ENCODE measurements around the gene CDA.

The CDA gene

DNA sequence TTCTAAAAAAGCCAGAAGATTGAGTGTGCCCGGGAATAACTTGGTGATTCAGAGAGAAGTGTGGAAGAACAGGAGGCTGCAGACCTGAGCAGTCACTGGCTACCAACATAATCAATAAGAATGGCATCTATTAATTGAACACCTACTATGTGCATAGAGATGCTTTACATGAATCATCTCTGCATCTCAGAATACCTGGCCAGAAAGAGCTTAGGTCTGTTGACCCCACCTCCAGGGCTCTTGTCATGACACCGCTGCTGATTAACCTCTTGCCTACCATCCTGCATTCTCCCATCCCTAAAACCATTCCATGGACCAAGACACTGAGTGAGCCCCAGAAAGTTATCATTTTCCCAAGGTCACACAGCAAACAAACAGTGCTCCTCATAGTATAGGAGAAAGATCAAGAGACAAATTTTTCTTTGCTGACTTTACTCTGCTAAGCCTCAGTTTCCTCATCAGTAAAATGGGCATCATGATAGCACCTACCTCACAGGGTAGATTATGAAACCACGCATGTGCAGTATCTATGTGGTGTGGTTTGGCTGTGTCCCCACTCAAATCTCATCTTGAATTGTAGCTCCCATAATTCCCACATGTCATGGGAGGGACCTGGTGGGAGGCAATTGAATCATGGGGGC, 28.1 kb downstream of the CDA start:
- no peak for DNase-seq

DNA sequence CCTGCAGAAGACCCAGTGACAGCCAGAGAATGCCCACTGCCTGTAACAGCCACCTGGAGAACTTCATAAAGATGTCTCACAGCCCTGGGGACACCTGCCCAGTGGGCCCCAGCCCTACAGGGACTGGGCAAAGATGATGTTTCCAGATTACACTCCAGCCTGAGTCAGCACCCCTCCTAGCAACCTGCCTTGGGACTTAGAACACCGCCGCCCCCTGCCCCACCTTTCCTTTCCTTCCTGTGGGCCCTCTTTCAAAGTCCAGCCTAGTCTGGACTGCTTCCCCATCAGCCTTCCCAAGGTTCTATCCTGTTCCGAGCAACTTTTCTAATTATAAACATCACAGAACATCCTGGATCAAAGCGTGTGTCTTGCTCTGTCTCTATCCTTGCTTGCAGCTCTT, 29.7 kb downstream of the CDA start:
- DNase-seq, result no peak

DNA sequence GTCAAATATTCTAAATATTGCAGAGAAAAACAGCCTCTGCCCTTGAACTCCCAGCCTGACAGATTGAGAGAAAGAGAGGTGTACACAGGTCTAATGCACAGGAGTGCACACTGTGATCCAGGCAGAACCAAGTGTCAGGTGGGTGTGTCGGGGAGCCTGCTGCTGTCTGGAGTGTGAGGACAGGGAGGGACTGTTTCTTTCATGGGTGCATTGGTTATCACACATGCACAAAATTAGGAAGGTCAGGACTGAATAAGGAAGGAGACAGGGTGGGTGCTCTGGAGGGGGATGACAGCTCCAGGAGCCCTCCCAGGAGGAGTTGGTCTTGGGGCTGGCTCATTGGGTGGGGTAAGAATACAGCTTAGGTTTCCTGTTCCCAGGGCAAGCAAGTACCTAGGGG, 31.1 kb downstream of the CDA start:
- DNase-seq, result no peak

DNA sequence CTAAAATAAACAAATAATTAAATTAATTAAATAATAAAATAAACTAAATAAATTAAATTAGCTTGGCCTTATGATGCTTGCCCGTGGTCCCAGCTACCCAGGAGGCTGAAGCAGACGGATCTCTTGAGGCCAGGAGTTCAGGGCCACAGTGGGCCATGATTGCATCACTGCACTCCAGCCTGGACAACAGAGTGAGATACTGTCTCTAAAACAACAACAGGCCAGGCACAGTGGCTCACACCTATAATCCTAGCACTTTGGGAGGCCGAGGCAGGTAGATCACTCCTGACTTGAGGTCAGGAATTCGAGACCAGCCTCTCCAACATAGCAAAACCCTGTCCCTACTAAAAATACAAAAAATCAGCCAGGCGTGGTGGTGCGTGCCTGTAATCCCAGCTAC, 32.1 kb downstream of the CDA start:
- no peak for DNase-seq

DNA sequence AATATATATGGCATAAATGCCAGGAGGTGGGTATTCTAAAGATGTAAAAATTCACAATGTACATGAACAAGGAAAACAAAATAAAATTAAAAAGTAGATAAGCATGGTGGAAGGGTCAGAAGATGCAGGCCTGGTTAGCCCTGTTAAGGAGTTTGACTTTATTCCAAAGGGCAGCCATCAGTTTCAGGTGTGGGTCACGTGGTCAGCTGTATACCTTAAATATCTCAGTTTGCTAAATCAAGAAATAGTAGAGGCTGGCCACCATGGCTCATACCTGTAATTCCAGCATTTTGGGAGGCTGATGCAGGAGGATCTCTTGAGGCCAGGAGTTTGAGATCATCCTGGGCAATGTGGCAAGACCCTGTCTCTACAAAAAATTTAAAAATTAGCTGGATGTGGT, 35.8 kb downstream of the CDA start:
- DNase-seq, result no peak

DNA sequence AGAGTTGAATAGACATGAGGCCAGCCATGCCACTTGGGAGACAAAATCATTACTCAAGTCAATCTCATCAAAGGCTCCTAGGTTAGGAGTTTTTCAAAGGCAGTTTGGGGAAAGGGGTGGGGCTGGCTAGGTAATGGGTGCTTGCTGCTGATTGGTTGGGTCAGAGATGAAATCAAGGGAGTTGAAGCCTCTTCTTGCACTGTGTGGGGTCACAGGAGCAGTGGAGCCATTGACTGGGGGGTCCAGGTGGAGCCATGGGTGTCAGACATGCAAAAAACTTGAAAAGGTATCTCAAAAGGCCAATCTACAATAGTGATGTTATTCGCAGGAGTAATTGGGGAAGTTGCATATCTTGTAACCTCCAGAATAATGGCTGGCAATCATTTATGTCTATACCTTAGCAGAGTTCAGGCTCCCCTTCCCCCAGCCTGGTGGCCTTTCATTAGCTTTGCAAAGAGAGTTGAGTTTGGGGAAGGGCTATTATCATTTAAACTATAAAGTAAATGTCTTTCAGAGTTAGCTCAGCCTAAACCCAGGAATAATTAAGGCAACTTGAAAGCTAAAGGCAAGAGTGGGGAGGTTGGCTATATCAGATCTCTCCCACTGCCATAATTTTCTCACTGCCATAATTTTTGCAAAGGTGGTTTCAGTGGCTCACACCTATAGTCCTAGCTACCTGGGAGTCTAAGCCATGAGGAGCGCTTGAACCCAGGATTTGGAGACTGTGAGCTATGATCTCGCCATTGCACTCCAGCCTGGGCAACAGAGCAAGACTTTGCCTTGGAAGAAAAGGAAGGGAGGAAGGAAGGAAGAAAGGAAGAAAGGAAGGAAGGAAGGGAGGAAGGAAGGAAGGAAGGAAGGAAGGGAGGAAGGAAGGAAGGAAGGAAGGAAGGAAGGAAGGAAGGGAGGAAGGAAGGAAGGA, 36.5 kb downstream of the CDA start:
- no peak for DNase-seq

DNA sequence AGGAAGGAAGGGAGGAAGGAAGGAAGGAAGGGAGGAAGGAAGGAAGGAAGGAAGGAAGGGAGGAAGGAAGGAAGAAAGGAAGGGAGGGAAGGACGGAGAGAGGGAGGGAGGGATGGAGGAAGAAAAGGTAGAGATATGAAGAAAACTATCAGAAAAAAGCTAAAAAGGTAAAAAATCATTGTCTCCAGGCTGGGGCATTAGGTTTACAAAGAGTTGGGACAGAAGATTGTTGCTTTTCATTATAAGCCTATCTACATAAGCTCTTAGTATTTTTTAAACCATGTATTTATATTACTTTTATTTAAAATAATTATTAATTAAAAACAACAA, 37.2 kb downstream of the CDA start:
- no peak for DNase-seq

DNA sequence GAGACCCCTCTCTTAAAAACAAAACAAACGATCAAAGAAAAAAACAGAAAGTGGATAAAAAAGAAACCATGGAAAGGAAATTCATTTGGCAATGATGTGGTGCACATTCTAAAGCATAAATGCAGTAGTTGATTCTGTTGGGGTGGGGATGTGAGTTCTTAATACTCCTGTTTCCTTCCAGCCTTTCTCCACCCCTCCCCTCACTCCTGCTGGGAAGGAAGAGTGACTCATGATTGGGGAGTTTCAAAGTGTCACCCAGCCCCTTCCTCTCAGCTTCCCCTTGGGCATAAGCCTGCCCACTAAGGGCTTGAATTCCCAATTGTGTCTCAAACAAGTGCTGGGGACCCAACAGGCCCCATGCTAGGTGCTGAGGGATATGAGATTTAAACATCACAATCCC, 37.6 kb downstream of the CDA start:
- no peak for DNase-seq

DNA sequence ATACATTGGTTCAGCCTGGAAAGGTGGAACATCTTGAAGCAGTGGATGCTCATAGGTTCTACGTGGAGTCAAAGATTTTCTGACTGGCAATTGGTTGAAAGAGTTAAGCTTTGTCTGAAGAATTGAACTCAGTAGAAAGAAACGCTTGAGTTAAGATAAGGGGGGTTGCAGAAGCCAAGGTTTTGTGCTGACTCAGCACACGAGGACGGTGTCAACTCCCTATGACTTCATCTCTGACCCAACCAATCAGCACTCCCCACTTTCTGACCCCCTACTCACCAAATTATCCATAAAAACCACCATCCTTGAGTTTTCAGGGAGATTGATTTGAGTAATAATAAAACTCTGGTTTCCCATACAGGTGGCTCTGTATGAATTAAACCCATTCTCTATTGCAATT, 41.8 kb downstream of the CDA start:
- DNase-seq, result no peak

DNA sequence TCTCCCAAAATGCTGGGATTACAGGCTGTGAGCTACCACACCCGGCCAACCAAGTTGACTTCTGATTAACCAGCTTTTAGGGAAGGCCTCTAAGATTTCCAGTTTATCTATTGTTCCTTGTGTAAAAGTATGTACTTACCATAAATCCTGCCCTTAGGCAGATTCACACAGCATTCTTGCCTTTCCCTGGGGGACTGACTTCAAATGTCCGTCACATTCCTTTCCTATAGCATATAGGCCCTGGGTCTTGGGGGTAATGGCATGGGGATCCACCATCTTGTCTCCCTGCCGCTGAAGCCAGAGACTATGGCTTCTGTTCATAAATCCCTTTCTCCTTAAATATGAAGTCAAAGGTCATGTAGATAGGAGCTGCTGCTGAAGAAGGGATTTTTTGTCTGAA, 43.5 kb downstream of the CDA start:
- DNase-seq, result no peak

DNA sequence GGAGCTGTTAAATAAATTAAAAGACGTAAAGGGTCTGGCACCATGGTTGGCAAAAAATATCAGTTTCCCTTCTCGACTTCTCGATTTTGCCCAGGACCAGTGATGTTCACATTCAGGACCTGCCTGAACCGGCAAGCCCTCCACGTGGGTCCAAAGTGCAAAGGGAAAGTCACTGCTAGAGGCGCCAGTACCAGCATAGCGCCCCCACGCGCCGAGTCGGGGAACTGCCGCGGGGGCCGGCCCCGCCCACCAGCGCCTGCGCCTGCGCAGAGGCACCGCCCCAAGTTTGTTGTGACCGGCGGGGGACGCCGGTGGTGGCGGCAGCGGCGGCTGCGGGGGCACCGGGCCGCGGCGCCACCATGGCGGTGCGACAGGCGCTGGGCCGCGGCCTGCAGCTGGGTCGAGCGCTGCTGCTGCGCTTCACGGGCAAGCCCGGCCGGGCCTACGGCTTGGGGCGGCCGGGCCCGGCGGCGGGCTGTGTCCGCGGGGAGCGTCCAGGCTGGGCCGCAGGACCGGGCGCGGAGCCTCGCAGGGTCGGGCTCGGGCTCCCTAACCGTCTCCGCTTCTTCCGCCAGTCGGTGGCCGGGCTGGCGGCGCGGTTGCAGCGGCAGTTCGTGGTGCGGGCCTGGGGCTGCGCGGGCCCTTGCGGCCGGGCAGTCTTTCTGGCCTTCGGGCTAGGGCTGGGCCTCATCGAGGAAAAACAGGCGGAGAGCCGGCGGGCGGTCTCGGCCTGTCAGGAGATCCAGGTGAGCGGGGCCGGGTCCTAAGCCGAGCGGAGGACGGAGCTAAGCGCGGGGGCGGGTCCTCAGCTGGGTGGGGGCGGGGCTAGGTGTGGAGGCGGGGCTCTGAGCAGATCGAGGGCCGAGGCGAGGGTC, 44.5 kb downstream of the CDA start, which contains the start of gene PINK1:
Gene PINK1 (plus strand): TSS at position 269 of the 875 bp plus-strand sequence. CDS start 91 bp downstream, at position 360.
- DNase-seq, result peak; percentile 63 to 74

DNA sequence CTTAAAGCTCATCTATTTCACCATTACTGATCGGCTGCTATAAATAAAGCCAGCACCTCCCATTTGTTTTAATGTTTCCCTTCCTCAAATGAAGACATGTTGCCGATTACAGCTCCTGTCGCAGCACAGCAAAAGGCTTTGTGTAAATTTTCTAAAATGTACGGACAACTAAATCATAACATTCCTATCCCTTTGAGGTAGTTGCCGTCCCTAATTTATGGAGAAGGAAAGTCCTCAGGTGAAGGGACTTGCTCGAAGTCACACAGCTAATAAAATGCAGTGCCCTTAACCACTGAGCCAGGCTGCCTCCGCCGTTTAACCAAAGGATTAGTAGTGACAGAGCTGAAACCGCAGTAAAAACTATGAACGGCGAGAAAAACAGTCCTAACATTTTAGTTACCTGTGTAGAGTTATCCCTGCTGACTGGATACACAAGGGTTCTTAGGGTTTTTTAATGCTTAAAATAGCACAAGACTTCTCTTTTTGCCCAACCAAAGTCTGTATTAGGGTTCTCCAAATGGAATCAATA, 45.2 kb downstream of the CDA start:
- DNase-seq, result peak; percentile 43 to 44

DNA sequence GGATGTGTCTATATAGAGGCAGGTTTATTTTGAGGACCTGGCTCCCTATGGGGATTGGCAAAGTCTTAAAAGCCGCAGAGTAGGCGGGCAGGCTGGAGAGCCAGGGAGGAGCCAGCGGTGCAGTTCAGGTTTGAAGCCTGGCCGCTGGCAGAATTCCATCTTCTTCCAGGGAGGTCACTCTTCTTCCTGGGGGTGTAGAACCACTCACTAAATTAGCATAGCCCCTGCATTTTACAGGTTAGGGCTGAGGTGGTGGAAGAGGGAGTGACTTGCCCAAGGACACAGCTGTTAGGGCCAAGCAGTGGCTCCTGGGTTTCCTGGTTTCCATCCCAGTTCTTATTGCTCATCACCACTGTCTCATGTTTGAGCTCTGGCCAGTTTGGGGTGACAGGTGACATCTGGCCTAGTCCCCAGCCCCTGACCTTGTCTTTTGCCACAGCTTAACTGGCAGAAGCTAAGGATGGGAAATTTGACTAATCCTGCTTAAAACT, 45.7 kb downstream of the CDA start:
- DNase-seq, result peak; percentile 63 to 67

DNA sequence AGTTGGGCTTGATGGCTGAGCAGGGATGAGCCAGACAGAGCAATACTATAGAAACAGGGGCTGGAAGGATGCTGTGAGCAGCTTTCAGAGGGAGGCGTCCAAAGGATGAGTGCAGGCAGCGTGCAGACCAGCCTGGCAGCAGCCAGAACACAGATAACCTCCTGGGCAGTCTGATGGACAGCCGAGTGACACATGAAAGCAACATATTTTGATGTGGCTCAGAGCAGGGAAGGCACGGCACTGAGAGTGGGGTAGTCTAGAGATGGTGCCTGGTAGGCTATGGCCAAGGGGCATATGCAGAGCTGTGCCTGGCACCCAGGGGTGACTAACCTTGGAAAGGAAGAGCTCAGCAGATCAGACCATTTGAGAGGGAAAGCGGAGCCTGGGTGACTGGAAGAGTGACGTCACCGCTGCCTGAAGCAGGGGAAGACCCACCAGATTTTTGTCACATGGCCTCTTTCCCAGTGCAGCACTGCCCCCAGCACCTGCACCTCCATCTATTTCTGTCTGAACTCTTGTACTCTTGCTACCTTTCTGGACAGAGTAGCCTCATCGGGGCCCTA, 48.0 kb downstream of the CDA start:
- DNase-seq, result no peak

DNA sequence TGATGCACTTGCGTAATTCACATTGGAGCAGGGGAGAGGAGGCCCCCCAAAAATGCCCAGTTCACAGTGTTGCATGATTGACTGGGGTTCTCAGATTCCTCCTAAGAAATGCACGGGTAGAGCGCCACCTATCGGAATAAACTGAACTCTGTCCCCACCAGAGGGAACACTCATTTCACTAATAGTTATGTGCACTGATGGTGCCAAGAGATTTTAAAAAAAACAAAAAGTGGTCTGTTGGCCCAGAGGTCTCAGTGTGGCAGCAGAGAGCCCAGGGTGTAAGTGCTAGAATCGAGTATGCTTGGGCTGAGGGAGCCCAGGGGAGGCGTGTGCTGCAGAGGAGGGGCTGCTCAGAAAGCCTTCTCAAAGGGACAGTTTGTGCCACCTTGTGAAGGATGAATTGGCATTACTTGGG, 51.3 kb downstream of the CDA start:
- peak; percentile 46 to 52 for DNase-seq

DNA sequence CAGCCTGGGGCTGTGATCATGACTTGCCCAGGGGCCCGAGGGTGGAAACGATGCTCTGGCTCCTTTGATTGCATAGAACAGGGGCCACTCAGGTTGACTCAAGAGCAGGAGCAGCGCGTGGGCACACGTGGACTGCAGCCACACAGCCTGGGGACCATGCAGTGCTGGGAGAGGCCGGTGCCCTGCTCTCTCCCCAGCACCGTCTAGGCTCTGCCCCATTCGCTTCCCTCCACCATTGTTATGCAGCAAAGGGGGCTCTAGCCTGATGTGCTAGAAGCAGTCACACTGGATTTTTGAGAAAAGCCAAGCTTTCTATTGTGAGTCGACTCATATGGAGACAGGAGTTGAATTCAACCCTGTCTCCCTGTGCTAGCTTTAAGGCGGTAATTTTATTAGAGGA, 53.1 kb downstream of the CDA start:
- DNase-seq, result no peak

DNA sequence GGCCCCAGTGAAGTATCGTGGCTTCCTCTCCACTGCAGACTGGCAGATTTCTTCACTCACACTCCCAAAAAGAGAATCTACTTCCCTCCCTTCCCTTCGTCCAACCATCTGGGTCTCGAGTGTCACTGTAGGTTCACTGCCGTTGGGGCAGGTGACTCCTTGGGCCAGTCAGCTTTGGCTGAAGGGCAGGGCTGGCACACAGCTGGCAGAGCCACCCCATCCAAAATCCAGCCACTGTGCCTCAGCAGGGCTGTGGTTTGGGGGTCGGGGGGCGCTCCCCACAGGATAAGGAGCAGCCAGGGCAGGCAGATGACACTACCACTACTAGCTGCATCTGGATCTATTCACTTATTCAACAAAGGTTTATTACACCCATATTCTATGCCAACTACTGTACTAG, 54.2 kb downstream of the CDA start:
- no peak for DNase-seq

DNA sequence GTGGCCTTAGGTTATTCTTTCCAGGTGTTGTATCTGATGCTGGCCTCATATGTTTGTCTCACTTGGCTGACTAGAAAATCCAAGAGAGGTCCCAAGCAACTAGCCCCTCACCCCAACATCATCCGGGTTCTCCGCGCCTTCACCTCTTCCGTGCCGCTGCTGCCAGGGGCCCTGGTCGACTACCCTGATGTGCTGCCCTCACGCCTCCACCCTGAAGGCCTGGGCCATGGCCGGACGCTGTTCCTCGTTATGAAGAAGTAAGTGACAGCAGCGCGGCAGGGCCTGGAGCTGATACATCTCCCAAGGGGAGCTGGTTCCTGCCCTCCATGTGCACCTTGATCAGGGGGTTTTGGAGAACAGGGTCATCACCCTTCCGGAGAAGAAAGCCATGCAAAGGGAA, 55.5 kb downstream of the CDA start:
- DNase-seq, result no peak

DNA sequence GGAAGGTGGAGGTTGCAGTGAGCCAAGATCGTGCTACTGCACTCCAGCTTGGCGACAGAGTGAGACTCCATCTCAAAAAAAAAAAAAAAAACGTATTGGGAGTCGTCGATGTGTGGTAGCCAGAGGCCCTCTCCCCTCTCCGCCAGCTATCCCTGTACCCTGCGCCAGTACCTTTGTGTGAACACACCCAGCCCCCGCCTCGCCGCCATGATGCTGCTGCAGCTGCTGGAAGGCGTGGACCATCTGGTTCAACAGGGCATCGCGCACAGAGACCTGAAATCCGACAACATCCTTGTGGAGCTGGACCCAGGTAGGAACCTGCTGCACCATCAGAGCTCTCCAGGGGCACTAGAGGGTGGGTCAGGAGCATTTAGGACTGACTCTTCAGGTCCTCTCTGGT, 56.5 kb downstream of the CDA start:
- DNase-seq, result no peak

DNA sequence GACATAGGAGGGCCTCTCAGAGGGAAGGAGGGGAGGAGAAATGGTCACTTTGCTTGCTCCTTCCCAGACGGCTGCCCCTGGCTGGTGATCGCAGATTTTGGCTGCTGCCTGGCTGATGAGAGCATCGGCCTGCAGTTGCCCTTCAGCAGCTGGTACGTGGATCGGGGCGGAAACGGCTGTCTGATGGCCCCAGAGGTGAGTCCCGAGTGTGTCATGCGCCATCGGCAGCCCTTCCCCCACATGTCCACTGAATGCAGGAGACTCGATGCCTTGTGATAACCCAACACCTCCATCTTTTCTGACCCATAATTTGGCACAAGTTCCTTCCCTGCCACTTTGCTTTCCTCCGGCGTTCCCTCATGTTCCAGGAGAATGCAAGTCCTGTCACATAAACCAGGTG, 59.5 kb downstream of the CDA start:
- DNase-seq, result no peak

DNA sequence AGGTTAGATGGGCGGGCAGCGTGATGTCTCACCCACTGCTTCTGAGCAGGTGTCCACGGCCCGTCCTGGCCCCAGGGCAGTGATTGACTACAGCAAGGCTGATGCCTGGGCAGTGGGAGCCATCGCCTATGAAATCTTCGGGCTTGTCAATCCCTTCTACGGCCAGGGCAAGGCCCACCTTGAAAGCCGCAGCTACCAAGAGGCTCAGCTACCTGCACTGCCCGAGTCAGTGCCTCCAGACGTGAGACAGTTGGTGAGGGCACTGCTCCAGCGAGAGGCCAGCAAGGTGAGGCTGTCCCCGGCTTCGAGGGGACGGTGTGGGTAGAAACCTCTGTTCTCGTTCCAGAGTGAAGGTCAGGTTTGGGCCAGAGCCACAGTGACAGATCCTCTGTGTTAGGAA, 60.0 kb downstream of the CDA start:
- no peak for DNase-seq

DNA sequence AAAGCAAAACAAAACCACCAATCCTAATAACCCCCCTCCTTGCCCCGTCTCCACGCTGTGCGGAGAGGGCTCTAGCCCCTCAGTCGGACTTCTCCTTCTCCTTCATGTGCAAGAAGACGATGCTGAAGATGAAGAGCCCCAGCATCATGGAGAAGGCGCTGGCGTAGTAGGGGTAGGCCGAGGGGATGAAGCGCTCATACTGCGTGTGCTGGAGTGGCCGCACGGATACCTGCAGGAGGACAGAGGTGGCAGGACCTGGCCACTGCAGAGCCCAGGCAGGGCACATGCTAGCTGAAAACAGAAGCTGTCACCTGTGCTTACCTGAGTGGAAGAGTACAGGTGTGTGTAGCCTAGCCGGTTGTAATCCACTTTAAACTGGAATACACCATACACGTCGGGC, 63.4 kb downstream of the CDA start:
- no peak for DNase-seq
